Esophagus squamous epithelium (tissue), 5 donors: ENCODE measurements around the gene ADCYAP1R1. TPM values are rescaled to one million over a fixed set of nuclear protein-coding genes. Genes with fewer than 3 reads are reported as not detected.

Source experiments
- DNase-seq: peaks from one replicate; lab custom pipeline; 2025; lab: John Stamatoyannopoulos, UW
- H3K27ac ChIP-seq, 4 donors: fragments of 200-600 bp; sonication (generic); one replicate each; pipeline ENCODE4 v1.5.1; 2016 to 2019; ENCODE audit warnings: mild to moderate bottlenecking in 1 of 4
- H3K27me3 ChIP-seq, 4 donors: fragments of 200-600 bp; sonication (generic); 1 replicate in 3 of 4; 2 replicates in 1 of 4; pipeline versions ENCODE4 v1.5.1 to v1.6.0; 2017 to 2021; ENCODE audit warnings: antibody characterized with exemption in 1 of 4
- H3K36me3 ChIP-seq, 3 donors: fragments of 200-600 bp; sonication (generic); one replicate each; pipeline ENCODE4 v1.5.1; 2016 to 2019
- H3K4me1 ChIP-seq, 3 donors: fragments of 200-600 bp; sonication (generic); one replicate each; pipeline ENCODE4 v1.5.1; 2017 to 2019
- H3K4me3 ChIP-seq, 4 donors: fragments of 200-600 bp; sonication (generic); 1 replicate in 3 of 4; 2 replicates in 1 of 4; pipeline ENCODE4 v1.5.1; 2016 to 2019; ENCODE audit warnings: mild to moderate bottlenecking in 2 of 4, moderate library complexity in 1 of 4
- H3K9me3 ChIP-seq, 3 donors: fragments of 200-600 bp; sonication (generic); one replicate each; pipeline ENCODE4 v1.5.1; 2016 to 2019
- POLR2A ChIP-seq, 4 donors: fragments of 450-650 bp; IDR thresholded peaks; one replicate each; pipeline ENCODE4 v1.6.1; 2017; ENCODE audit warnings: antibody characterized with exemption in 4 of 4, mild to moderate bottlenecking in 4 of 4, moderate library complexity in 3 of 4
- WGBS, 2 donors: methylation state at CpG; one replicate each; pipeline ENCODE4 v1.1.5; 2018; 5-methylcytosine and 5-hydroxymethylcytosine counted together
- intact Hi-C: fragments of 100-400 bp; cut with DNase I; formaldehyde crosslinking; loops from one replicate; pipeline ENCODE4 v1.15.0; 2022
- total RNA-seq, 4 donors: library from RNA; depleted of rRNA; stranded (reverse); fragments of >200 nt; gene quantifications; one replicate each; pipeline ENCODE4 v1.1.0, GENCODE V29; 2016
- TF ChIP-seq, protein P1 (sequence below), 6 experiments: fragments of 450-650 bp in 4 of 6; fragments of 200-600 bp in 2 of 6; sonication (generic) in 2 of 6; IDR thresholded peaks; one replicate each; pipeline ENCODE4 v1.5.1; 2016 to 2019; ENCODE audit warnings: antibody characterized with exemption in 6 of 6, mild to moderate bottlenecking in 4 of 6, moderate library complexity in 4 of 6
- donor health status: DM: yes; HTN: yes; CAD: no.

ADCYAP1R1 gene
- total RNA-seq, 4 donors from 2014 or later = 0.15 to 10.5 (median 0.20) TPM

DNA sequence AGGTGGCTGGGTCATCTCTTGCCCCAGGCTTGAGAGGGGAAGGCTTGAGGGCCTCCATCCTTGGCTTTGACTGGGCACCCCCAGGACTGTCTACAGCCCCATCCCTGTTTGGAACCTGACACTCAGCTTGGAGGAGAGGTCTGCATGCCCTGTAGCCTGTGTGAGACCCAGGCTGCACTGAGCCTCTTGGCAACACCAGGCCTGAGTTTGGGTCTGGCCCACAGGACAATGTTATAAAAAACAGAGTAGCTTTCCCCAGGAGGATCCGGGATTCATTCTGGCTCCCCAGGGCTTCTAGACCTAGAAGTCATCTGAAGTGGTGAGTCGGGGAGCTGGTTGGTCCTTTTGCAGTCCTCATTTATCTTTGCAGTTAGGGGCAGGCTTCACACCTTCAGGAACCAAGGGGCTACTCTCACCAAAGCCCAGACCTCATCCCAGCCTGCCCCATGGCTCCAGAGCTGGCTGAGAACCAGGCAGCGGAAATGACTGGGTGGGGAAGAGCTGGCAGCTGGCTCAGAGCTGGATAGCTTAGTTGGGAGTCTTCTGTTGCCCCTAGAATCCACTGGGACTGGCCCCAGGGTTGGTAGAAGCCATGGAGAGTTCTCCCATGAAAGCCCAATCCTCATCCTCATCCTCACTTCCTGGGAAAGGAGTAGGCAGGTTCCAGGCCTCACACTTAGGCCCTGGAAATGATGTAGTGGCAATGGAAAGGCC is 68.8 kb downstream of the ADCYAP1R1 start:
- no peaks in the 10 kb centered on the region for H3K9me3 ChIP-seq

DNA sequence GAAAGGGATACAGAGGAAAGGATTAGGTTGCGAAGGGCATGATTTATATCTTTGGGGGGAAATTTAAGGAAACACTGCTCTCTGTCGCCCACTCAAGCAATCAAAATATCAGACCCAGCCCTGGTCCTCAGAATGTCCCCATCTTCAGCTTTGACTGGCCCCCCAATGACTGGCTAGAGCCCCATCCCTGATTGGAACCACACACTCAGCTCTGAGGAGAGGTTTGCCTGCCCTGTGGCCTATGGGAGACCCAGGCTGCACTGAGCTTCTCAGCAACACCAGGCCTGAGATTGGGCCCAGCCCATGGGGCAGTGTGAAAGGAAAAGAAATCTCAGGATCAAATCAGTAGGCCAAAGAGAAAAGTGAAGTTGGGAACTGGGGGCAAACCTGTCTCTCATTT is 69.5 kb downstream of the ADCYAP1R1 start:
- no peaks in the 10 kb centered on the region for H3K27me3 ChIP-seq
- no peak for TF ChIP-seq POLR2A (IDR thresholded peaks at IDR 0.05)
- TF ChIP-seq, protein P1, sequence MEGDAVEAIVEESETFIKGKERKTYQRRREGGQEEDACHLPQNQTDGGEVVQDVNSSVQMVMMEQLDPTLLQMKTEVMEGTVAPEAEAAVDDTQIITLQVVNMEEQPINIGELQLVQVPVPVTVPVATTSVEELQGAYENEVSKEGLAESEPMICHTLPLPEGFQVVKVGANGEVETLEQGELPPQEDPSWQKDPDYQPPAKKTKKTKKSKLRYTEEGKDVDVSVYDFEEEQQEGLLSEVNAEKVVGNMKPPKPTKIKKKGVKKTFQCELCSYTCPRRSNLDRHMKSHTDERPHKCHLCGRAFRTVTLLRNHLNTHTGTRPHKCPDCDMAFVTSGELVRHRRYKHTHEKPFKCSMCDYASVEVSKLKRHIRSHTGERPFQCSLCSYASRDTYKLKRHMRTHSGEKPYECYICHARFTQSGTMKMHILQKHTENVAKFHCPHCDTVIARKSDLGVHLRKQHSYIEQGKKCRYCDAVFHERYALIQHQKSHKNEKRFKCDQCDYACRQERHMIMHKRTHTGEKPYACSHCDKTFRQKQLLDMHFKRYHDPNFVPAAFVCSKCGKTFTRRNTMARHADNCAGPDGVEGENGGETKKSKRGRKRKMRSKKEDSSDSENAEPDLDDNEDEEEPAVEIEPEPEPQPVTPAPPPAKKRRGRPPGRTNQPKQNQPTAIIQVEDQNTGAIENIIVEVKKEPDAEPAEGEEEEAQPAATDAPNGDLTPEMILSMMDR (IDR thresholded peaks at IDR 0.05) = no peak
- H3K4me3 ChIP-seq = no peak overlapping the region
- no peak for DNase-seq
- intact Hi-C loops = loop anchor here (5.0 to 10.0 kb wide), 2 partner anchors 139 to 327 kb away; no protein-coding TSS in a partner anchor
- 82 to 94% methylated on average over 2 of the region's 2 CpGs for WGBS, 2 donors
- H3K9me3 ChIP-seq = no peaks in the 10 kb centered on the region
- H3K4me1 ChIP-seq = peaks cover 0 to 4% (median 0%) of the 10 kb centered on the region in 3 donors
- H3K36me3 ChIP-seq = no peaks in the 10 kb centered on the region
- H3K27ac ChIP-seq = no peak overlapping the region

More for the DNA sequence above, 68.8 kb downstream of the ADCYAP1R1 start:
- Histone ChIP-seq H3K4me3 (no peak overlapping the region), H3K27me3 (no peaks in the 10 kb centered on the region), H3K27ac (no peak overlapping the region), H3K36me3 (no peaks in the 10 kb centered on the region), H3K4me1 (peaks cover 0 to 4% (median 0%) of the 10 kb centered on the region in 3 donors)
- intact Hi-C loops = loop anchor here (5.0 to 10.0 kb wide), 2 partner anchors 139 to 326 kb away; no protein-coding TSS in a partner anchor
- WGBS, 2 donors = 93% methylated on average over 2 of the region's 3 CpGs; no CpG with 5 or more reads in 1 of the 2 donors
- TF ChIP-seq, protein P1 (IDR thresholded peaks at IDR 0.05) = no peak
- DNase-seq = no peak

DNA sequence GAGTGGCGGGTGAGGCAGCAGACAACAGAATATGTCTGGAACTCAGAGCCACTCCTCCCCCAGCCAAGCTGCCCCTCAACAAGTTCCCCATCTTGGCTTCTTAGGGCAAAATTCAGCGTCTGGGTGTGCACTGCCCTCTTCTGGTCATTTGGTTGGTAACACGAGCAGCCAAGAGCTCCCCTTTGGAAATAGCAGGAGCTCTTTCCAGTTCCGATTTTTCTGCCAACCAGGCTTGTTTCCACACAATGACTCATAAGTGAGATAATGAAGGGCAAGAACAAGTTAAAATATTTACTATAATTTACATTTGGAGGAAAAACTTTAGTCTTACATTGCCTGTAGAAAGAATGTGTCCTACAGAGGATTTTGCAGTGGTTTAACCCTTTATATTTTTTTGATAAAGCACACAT is 70.5 kb downstream of the ADCYAP1R1 start:
- no peaks in the 10 kb centered on the region for H3K36me3 ChIP-seq
- 0 to 4% methylated on average over 1 to 4 of the region's 4 CpGs for WGBS, 2 donors
- TF ChIP-seq, protein P1 (IDR thresholded peaks at IDR 0.05) = peak; percentile 35 to 81 (median 73)
- TF ChIP-seq POLR2A (IDR thresholded peaks at IDR 0.05) = no peak
- no peaks in the 10 kb centered on the region for H3K9me3 ChIP-seq
- H3K4me3 ChIP-seq = no peak overlapping the region
- no peak for DNase-seq
- H3K4me1 ChIP-seq = peaks cover 0 to 4% (median 0%) of the 10 kb centered on the region in 3 donors
- intact Hi-C loops = loop anchor here (5.0 to 10.0 kb wide), 2 partner anchors 140 to 328 kb away; no protein-coding TSS in a partner anchor
- H3K27me3 ChIP-seq = no peaks in the 10 kb centered on the region
- H3K27ac ChIP-seq = no peak overlapping the region

DNA sequence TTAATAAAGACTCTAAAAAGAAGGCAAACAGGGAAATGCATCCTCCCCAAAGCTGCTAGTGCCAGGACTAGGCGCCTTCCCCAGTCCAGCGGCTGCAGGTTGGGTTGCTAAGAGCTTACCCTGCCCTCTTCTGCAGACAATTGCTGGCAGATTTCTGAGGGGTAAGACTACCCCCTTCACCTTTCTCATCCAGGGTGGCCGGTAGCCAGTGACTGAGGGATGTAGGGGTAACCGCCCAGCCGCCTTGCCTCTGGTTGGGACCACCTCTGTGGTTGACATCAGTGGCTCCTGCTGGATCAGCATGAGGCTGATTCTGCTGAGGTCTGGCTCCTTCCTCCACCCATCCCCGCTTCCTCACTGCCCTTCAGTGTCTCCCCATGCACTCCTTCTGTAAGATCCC is 71.2 kb downstream of the ADCYAP1R1 start:
- TF ChIP-seq, protein P1 (IDR thresholded peaks at IDR 0.05) = no peak
- TF ChIP-seq POLR2A (IDR thresholded peaks at IDR 0.05) = no peak
- WGBS, 2 donors = 75 to 86% methylated on average over 4 to 6 of the region's 6 CpGs
- H3K4me1 ChIP-seq = peaks cover 0 to 4% (median 0%) of the 10 kb centered on the region in 3 donors
- no peak overlapping the region for H3K27ac ChIP-seq
- H3K9me3 ChIP-seq = no peaks in the 10 kb centered on the region
- no peak for DNase-seq
- intact Hi-C loops = loop anchor here (5.0 to 10.0 kb wide), 2 partner anchors 141 to 329 kb away; no protein-coding TSS in a partner anchor
- H3K27me3 ChIP-seq = no peaks in the 10 kb centered on the region
- H3K4me3 ChIP-seq = no peak overlapping the region
- no peaks in the 10 kb centered on the region for H3K36me3 ChIP-seq

DNA sequence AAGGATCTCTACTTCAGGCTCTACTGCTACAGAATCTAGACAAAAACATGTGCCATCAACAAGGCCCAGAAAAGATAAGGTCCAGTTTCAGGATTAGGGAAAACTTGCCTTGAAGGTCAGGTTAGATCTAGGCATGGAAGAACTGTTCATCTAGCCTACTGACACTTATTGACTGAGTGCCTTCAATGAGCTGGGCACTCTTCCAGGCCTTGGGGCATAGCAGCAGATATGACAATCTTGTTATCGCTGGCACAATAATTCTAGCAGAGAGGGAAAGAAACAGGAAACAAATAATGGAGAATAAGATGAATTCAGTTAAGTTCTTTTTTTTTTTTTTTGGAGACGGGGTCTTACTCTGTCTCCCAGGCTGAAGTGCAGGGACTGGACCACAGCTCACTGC is 71.6 kb downstream of the ADCYAP1R1 start:
- TF ChIP-seq, protein P1 (IDR thresholded peaks at IDR 0.05) = no peak
- TF ChIP-seq POLR2A (IDR thresholded peaks at IDR 0.05) = no peak
- no peak overlapping the region for H3K4me3 ChIP-seq
- H3K4me1 ChIP-seq = peaks cover 0 to 4% (median 0%) of the 10 kb centered on the region in 3 donors
- peaks cover 0 to 4% (median 0%) of the 10 kb centered on the region in 4 donors for H3K27me3 ChIP-seq
- intact Hi-C loops = loop anchor here (5.0 to 10.0 kb wide), 2 partner anchors 141 to 329 kb away; no protein-coding TSS in a partner anchor
- no peak overlapping the region for H3K27ac ChIP-seq
- no peaks in the 10 kb centered on the region for H3K36me3 ChIP-seq
- DNase-seq = no peak
- no peaks in the 10 kb centered on the region for H3K9me3 ChIP-seq
- 63 to 78% methylated on average over 2 of the region's 2 CpGs for WGBS, 2 donors
